Keratinocyte (primary cell): Measurements from ENCODE around the gene GLI3. TPM values are rescaled to one million over a fixed set of nuclear protein-coding genes. Genes with fewer than 3 reads are reported as not detected.

Source experiments
- DNase-seq: peaks from one replicate; pipeline ENCODE4 v3.0.0-alpha.2; 2011; ENCODE audit warnings: low read depth, missing footprints, low spot score
- FAIRE-seq: peaks from 2 replicates; lab custom pipeline; 2011; peaks lifted over from hg19 to GRCh38; lab: Jason Lieb, UNC
- H2AFZ ChIP-seq: 2 replicates; pipeline ENCODE4 v1.6.0; 2012; ENCODE audit warnings: low read length, control low read depth, inconsistent platforms; ENCODE audit not compliant: control insufficient read depth
- H3K27ac ChIP-seq: 2 replicates; pipeline ENCODE4 v1.5.1; 2011; ENCODE audit warnings: low read length; ENCODE audit not compliant: control insufficient read depth, insufficient read depth
- H3K27me3 ChIP-seq: 3 replicates; pipeline ENCODE4 v1.6.0; 2011; ENCODE audit warnings: low read length; ENCODE audit not compliant: control insufficient read depth, insufficient read depth; ENCODE audit errors: extremely low read depth
- H3K36me3 ChIP-seq, 2 experiments: 2 replicates in 1 of 2; 3 replicates in 1 of 2; pipeline ENCODE4 v1.5.1; 2011; ENCODE audit warnings: low read length in 2 of 2, mild to moderate bottlenecking in 1 of 2; ENCODE audit not compliant: control insufficient read depth in 2 of 2, insufficient read depth in 2 of 2; ENCODE audit errors: extremely low read depth in 1 of 2
- H3K4me1 ChIP-seq: 3 replicates; pipeline ENCODE4 v1.5.1; 2011; ENCODE audit warnings: low read length; ENCODE audit not compliant: control insufficient read depth, insufficient read depth; ENCODE audit errors: extremely low read depth
- H3K4me2 ChIP-seq: 3 replicates; pipeline ENCODE4 v1.6.0; 2011; ENCODE audit warnings: low read depth, low read length; ENCODE audit not compliant: control insufficient read depth, insufficient read depth; ENCODE audit errors: extremely low read depth
- H3K4me3 ChIP-seq, 3 experiments: fragments of 200-600 bp in 1 of 3; sonication (generic) in 1 of 3; 2 replicates in 2 of 3; 3 replicates in 1 of 3; pipeline ENCODE4 v1.5.1; 2011 to 2016; ENCODE audit warnings: low read length in 3 of 3, mild to moderate bottlenecking in 3 of 3, control low read depth in 2 of 3, inconsistent platforms in 1 of 3, low read depth in 1 of 3, mixed read lengths in 1 of 3, mixed run types in 1 of 3, moderate library complexity in 1 of 3; ENCODE audit not compliant: control insufficient read depth in 2 of 3, insufficient read depth in 2 of 3; ENCODE audit errors: extremely low read depth in 1 of 3
- H3K79me2 ChIP-seq: 2 replicates; pipeline ENCODE4 v1.6.0; 2012; ENCODE audit warnings: low read length; ENCODE audit not compliant: control insufficient read depth, insufficient read depth
- H3K9ac ChIP-seq: 3 replicates; pipeline ENCODE4 v1.6.0; 2011; ENCODE audit warnings: low read length; ENCODE audit not compliant: control insufficient read depth, insufficient read depth; ENCODE audit errors: extremely low read depth
- H3K9me1 ChIP-seq: 3 replicates; pipeline ENCODE4 v1.6.0; 2011; ENCODE audit warnings: low read length; ENCODE audit not compliant: control insufficient read depth, insufficient read depth; ENCODE audit errors: extremely low read depth
- H3K9me3 ChIP-seq: 2 replicates; pipeline ENCODE4 v1.5.1; 2012; ENCODE audit warnings: low read depth, low read length; ENCODE audit not compliant: control insufficient read depth
- H4K20me1 ChIP-seq: 3 replicates; pipeline ENCODE4 v1.6.0; 2011; ENCODE audit warnings: low read length; ENCODE audit not compliant: control insufficient read depth, insufficient read depth; ENCODE audit errors: extremely low read depth
- CTCF ChIP-seq, 3 experiments: IDR thresholded peaks in 1 of 3; conservative IDR thresholded peaks in 1 of 3; optimal IDR thresholded peaks in 1 of 3; 2 replicates in 2 of 3; 3 replicates in 1 of 3; pipeline versions ENCODE3 to v1.5.1; 2011; ENCODE audit warnings: low read length in 3 of 3, mild to moderate bottlenecking in 3 of 3, moderate library complexity in 2 of 3, control low read depth in 1 of 3, inconsistent platforms in 1 of 3; ENCODE audit not compliant: insufficient read depth in 2 of 3; ENCODE audit errors: extremely low read depth in 1 of 3
- EZH2 ChIP-seq: IDR thresholded peaks from one replicate; pipeline ENCODE4 v1.6.1; 2012; ENCODE audit warnings: inconsistent platforms, mild to moderate bottlenecking, low read length, moderate library complexity
- dilution Hi-C: fragments of 300-500 bp; cut with MboI; formaldehyde crosslinking; loops from one replicate; pipeline ENCODE4 v1.7.0; 2020; ENCODE audit warnings: low sequenced_read_pairs; ENCODE audit not compliant: extremely low pct_ligation_motif_present
- polyA plus RNA-seq, 5 experiments: library from polyadenylated mRNA; depleted of rRNA in 3 of 5; stranded (reverse) in 3 of 5; stranded (forward) in 1 of 5; unstranded in 1 of 5; fragments of >200 nt; gene quantifications; 1 replicate in 1 of 5; 2 replicates in 3 of 5; 3 replicates in 1 of 5; pipeline versions ENCODE4 v1.2.1 to v1.2.3, GENCODE V29; 2011 to 2012; ENCODE audit warnings: missing spikeins in 2 of 5, low read depth in 1 of 5, low replicate concordance in 1 of 5

Gene GLI3
- polyA plus RNA-seq, 1 donor (not counting 4 experiments of a cell fraction or from before 2014, with no cell fraction given) = 3.6 TPM

- Histone ChIP-seq H3K27ac (peak overlapping the region; percentile 25), H2AFZ (no peak overlapping the region), H3K4me1 (peaks cover 37% of the 10 kb centered on the region), H3K4me2 (peak overlapping the region; percentile 11), H3K9me1 (no peaks in the 10 kb centered on the region), H3K36me3 (no peaks in the 10 kb centered on the region), H4K20me1 (no peaks in the 10 kb centered on the region), H3K4me3 (no peak overlapping the region), H3K79me2 (no peaks in the 10 kb centered on the region), H3K9me3 (no peaks in the 10 kb centered on the region), H3K27me3 (no peaks in the 10 kb centered on the region), H3K9ac (peak overlapping the region; percentile 29)
- TF ChIP-seq CTCF (optimal IDR thresholded peaks at IDR 0.05 in 1 of 3, IDR thresholded peaks at IDR 0.05 in 1 of 3, conservative IDR thresholded peaks at IDR 0.05 in 1 of 3; ENCODE audit: extremely low read depth in 1 of 3, insufficient read depth in 2 of 3, low read length in 3 of 3) (no peak), EZH2 (no peak)
- dilution Hi-C loops = no loop called here
- DNase-seq = no peak
- peak; percentile 91 for FAIRE-seq
These were observed 129.3 kb downstream of the GLI3 start for GRCh38 chr7:42107484-42108240.

- Histone ChIP-seq H3K9me3 (no peaks in the 10 kb centered on the region), H3K79me2 (no peaks in the 10 kb centered on the region), H2AFZ (no peak overlapping the region), H3K27ac (no peak overlapping the region), H3K4me3 (no peak overlapping the region), H4K20me1 (no peaks in the 10 kb centered on the region), H3K36me3 (no peaks in the 10 kb centered on the region), H3K4me1 (peaks cover 37% of the 10 kb centered on the region), H3K27me3 (no peaks in the 10 kb centered on the region), H3K4me2 (no peak overlapping the region), H3K9me1 (no peaks in the 10 kb centered on the region), H3K9ac (no peak overlapping the region)
- dilution Hi-C loops = no loop called here
- DNase-seq (no peak), FAIRE-seq (no peak)
- TF ChIP-seq CTCF (optimal IDR thresholded peaks at IDR 0.05 in 1 of 3, IDR thresholded peaks at IDR 0.05 in 1 of 3, conservative IDR thresholded peaks at IDR 0.05 in 1 of 3; ENCODE audit: extremely low read depth in 1 of 3, insufficient read depth in 2 of 3, low read length in 3 of 3) (no peak), EZH2 (no peak)
These were observed 130.4 kb downstream of the GLI3 start for GRCh38 chr7:42106562-42106961.
